Urothelium cell line (cell line): Measurements from ENCODE around the gene DOCK4.
A peak's percentile ranks its signal among the peaks of the same experiment; 100 is the strongest.

Experiments
- DNase-seq: peaks from one replicate; pipeline ENCODE4 v3.0.0; 2011; ENCODE audit warnings: low spot score, mixed read lengths
- FAIRE-seq: peaks from 2 replicates; lab custom pipeline; 2011; peaks lifted over from hg19 to GRCh38; lab: Jason Lieb, UNC

DOCK4 gene

GRCh38 chr7:111796671-111797070 is 409.5 kb downstream of the DOCK4 start:
- DNase-seq = no peak
- FAIRE-seq = no peak

DNA sequence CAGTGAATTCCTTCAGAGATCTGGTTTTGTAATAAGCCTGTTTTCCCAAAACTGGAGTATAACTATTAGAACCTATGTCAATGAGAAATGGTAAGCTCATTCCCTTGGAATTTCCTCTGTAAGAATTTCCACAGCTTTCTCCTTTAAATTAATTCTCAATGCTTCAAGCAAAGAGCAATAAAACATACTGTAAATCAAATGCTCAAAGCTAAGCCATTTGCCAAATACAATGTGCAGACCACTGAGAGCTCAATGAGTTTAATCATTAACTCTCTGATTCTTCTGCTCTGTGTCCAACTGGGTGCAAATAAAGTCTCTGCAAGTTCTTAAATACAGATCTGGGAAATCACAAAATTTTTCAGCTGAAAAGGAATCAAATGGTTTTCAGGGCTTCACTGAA is 416.3 kb downstream of the DOCK4 start:
- DNase-seq (no peak), FAIRE-seq (no peak)

- FAIRE-seq = no peak
These were observed 417.2 kb downstream of the DOCK4 start for GRCh38 chr7:111789048-111789320.

DNA sequence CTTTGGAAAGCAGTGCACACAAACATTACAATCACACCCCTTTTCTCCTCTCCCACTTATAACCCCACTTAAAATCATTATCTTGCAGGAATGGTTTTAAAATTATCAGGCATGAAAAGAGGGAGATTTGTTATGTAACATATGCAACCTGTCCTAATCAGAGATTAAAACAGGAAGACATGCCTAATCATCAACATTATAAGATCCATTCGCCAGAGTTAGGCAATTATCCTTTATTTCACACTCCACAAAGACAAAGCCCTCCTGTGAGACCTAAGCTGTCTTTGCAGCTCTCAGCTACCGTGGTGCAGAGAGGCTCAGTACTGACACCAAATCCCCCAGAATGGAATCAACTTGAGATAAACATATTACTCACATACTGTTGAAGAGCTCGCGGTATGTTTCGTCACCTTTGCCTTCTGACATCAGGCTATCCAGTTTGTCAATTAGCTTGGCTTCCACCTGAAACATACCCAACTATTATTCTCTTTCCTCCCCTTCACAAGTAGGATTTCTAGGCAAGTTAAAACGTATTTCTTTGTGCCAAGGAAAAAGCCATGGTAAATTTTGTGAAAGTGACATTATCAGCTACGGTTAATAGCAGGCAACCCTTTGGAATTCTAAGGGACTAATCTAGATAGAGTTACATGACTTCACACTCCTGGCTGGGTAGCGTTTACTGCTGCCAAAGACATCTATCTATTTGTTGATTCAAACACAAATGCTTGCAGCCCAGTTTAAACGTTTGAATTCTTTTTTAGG is 417.7 kb downstream of the DOCK4 start:
- no peak for DNase-seq
- no peak for FAIRE-seq

More at GRCh38 chr7:111789048-111789320, 417.2 kb downstream of the DOCK4 start:
- no peak for DNase-seq

GRCh38 chr7:111787741-111788140 is 418.5 kb downstream of the DOCK4 start:
- FAIRE-seq (no peak), DNase-seq (no peak)

- DNase-seq = no peak
- FAIRE-seq = no peak
These were observed 419.1 kb downstream of the DOCK4 start for GRCh38 chr7:111787099-111787498.

GRCh38 chr7:111785076-111785475 is 421.1 kb downstream of the DOCK4 start:
- FAIRE-seq = no peak
- no peak for DNase-seq

DNA sequence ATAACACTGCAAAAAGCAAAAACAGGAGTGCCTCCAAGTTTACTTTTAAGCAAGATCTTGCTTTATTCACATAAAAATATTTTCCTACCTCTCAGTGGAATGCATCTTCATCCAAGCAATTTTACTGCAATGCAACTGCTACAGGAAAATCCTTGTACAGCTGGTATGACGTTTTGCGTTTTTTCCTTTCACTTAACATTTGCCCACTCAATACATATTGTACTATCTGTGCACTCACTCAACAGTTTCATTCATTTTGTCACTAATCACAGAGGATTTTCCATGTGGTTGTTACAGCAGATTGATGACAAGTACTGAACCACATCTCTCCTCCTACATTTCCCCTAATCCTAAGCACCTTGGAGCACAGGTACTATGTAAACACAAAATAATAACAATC is 421.9 kb downstream of the DOCK4 start:
- no peak for FAIRE-seq
- no peak for DNase-seq

DNA sequence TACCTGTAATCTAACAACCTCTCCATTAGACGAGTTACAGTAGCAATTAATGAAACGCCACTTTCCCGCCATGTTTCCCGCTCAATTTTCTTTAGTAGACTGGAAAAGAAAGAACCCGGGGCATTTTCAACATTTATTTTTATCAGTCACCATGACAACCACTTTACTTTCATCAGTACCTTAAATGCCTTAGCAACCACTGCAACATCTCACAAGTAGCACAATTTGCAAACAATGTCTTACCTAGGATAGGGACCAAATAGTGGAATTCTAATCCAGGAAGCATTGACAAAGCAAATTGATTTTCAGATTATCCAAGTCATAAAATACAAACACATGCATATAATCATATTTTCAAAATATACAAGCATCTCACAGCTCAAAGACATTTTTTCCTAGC is 422.3 kb downstream of the DOCK4 start:
- no peak for FAIRE-seq
- no peak for DNase-seq

DNA sequence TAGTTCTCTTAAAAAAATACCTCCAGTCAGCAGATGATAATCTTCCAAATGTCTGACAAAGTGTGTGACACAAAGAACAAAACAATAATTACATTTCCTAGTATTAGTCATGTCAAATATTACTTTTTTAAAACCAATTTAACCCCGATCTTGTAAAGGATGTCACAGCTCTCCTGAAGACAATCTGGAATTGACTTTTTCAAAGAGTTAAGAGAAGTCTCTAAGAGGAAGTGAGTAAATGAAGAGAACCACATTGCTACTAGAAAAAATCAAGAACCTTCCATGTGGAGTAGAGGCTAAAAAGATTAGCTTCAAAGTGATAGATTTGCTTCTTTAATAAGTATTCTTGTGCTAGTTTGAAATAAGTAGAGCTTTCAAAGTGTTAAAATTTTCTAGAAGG is 425.7 kb downstream of the DOCK4 start:
- FAIRE-seq (no peak), DNase-seq (no peak)

- FAIRE-seq (no peak), DNase-seq (no peak)
These were observed 431.0 kb downstream of the DOCK4 start for GRCh38 chr7:111775206-111775605.

- DNase-seq = no peak
- no peak for FAIRE-seq
These were observed 433.5 kb downstream of the DOCK4 start for GRCh38 chr7:111772716-111773115.

DNA sequence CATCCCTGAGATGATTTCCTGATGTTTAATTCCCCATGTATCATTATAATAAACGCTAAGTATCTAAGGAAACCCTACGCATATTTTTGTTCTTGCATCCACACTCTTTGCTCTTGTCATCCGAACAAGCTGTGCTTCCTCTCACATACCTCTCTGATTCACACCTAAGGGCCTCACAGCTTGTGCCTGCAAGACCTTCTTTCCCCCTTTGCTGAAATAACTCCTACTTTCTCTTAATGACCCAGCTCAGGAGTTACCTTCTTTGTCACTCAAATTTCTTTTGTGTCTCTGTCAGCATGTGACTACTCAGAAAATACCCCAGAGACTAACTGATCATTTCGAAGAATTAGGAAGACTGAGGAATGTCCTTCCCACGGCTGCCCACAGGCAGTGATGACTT is 434.6 kb downstream of the DOCK4 start:
- no peak for DNase-seq
- no peak for FAIRE-seq

DNA sequence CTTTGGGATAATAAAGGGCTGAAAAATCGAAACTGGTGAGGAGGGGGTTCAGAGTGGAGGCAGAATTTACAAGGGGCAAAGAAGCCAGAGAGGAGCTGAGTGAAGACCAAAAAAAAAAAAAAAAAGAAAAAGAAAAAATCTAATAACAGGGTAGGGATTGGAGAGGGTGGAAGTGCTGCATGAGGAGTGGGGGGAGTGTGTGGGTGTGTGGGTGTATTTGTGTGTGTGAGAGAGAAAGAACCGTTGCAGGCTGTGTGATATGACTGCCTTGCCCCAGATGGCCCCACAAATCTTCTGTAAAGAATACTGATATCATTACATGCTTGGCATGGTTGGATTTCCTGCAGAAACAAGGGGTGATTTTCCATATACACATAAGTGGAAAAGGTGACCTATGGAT is 436.1 kb downstream of the DOCK4 start:
- no peak for DNase-seq
- FAIRE-seq = no peak

DNA sequence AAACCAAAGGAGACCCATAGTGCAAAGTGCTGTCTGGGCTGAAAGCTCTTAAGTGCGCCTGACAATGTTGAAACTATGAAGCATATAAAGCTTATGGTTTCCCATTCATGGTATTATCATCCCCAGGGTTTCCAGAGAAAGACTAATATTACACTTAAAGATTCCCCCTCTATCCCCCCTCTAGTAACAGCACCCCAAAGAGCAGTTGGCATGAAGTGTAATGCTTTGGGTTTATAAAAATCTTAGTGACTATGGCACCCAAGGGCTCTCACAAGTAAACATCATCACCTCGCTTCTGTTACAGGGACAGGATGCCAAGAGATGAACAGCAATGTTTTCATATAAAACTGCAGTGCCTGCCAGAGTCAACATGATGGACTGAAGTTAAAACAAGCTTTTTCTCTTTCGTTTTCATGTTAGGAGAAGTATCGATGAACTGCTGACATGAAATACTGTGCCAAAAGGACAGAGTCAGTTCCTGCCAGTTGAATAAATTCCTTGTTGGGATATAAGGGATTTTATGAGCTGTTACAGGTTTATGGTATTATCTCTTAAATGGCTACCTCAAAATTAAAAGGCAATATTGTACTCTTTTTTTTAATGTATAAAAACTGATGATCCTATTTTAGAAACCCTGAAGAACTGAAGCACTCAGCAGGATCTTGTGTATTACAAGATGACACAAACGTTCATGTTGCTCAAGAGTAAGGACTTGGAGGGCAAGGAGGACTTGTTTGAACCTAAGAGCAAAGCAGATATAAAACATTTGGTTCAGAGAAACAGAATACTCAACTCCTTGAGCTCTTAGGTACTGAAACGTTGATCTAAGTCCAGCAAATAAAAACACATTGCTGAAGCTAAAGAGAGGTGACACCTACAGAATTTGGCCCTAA is 440.2 kb downstream of the DOCK4 start:
- no peak for FAIRE-seq
- no peak for DNase-seq

DNA sequence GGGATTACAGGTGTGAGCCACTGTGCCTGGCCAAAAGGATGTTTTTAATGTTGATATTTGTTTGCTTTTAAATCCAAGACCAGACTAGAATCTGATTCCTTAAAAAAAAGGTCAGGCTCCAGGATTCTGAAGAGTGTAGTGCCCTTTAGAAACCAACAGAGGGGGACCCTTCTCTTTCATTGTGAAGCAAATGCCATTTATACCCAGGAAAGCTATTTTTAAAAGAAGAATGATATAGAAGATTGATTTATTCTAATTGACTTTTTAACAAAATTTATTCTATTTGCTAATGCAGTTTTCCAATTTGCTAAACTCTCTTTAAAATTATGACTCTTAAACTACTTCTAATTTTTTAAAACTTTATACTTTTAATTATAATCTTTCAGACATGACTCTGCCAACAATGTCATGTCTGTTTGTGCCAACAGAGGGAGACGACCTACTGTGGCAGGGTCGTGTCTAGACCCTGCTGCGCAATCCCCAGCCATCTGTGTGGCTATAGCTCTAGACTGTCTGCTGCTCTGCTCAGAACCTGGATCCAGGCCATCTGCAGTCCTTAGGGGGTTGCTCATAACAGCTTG is 442.9 kb downstream of the DOCK4 start:
- FAIRE-seq = no peak

DNA sequence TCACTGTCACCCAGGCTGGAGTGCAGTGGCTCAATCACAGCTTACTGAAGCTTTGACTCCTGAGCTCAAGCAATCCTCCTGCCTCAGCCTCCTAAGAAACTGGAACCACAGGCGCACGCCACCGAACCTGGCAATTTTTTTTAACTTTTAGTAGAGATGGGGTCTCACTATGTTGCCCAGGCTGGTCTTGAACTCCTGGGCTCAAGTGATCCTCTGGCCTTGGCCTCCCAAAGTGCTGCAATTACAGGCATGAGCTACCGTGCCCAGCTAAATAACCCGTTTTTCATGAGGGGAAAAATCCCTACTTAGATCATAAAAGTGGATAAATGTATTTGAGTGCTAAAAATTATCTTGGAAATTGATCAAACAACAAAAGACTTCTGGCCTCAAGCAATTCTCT is 443.4 kb downstream of the DOCK4 start:
- FAIRE-seq = no peak

More for the DNA sequence above, 442.9 kb downstream of the DOCK4 start:
- DNase-seq = peak; percentile 60

GRCh38 chr7:111762211-111762610 is 444.0 kb downstream of the DOCK4 start:
- no peak for FAIRE-seq

More for the DNA sequence above, 443.4 kb downstream of the DOCK4 start:
- no peak for DNase-seq

DNA sequence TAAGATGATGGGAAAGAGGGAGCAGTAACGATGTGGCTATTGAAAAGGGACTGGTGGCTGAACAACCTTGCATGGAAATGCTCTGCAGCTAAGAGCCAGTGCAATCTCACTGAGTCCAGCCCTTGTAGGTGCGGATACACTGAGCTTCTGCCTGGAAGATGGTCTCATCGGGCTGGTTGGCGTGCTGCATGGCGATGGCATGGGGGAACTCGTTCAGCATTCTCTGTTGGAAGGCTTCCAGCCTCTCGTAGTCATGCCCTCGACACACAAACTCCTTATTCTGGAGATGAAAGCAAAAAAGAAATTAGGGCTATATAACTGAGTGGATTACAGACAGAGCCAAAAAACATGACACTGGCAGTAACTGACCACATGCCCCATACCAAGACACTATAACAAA is 446.2 kb downstream of the DOCK4 start:
- FAIRE-seq (no peak), DNase-seq (no peak)

More at GRCh38 chr7:111762211-111762610, 444.0 kb downstream of the DOCK4 start:
- no peak for DNase-seq

GRCh38 chr7:111758332-111758731 is 447.9 kb downstream of the DOCK4 start:
- FAIRE-seq (no peak), DNase-seq (no peak)

DNA sequence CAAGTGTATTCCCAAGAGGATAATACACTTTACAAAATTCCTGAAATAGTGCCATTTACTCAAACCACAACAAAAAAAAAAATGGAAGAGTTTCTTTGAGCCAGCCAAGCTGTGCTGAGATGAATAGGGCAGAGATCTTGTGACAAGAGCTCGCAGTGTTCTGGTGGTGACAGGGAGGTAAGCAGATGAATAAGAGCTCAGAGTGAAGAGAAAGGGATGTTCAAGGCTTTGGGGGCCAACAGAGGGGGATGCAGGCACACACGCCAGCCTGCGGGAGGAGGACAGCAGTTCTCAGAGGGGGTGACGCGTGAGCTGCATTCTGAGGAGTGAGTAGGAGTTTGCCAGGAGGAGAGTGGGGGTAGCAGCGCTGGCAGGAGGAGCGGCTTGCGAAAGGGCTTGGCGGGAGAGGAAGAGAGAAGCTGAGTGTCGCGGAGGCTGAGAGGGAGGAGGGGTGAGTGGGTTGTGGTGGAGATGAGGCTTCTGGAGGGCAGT is 449.5 kb downstream of the DOCK4 start:
- DNase-seq = peak; percentile 72
- peak; percentile 68 for FAIRE-seq

DNA sequence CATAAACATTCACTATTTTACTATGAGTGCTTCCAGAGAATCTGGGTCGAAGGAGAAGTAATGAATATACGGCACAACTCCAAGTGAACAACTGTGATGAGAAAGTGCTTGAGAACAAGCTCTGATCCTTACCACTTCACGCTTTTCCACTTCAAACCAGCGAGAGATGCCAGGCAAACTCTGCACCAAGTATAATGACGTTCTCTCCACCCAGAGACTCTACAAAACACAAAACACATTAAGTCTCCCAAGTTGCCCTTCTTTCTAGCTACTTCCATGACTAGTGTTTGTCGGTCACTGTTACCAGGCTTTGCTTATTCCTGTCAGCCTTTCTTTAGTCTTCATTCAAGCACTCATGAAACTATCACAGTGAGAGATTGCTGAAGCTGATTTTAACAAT is 450.8 kb downstream of the DOCK4 start:
- FAIRE-seq = no peak
- no peak for DNase-seq
